Thoracic aorta (tissue), 2 donors: ENCODE results near the gene ATXN1L. TPM values are rescaled to one million over a fixed set of nuclear protein-coding genes. Genes with fewer than 3 reads are reported as not detected.
"Not testable (repeated sequence)": the region's sequence is repeated elsewhere in the genome, so short reads cannot be mapped to it uniquely, and the experiment has no call there.

Source experiments
- ATAC-seq: fragments of 150-250 bp; one replicate; pipeline ENCODE4 v1.8.0; 2017; ENCODE audit warnings: low read depth; ENCODE audit not compliant: insufficient number of reproducible peaks, low FRiP score
- DNase-seq: peaks from one replicate; pipeline ENCODE4 v3.0.0-alpha.2; 2020; ENCODE audit warnings: low spot score
- H3K27ac ChIP-seq, 2 donors: fragments of 200-600 bp; sonication (generic); 1 replicate in 1 of 2; 2 replicates in 1 of 2; pipeline ENCODE4 v1.5.1; 2016; ENCODE audit warnings: mild to moderate bottlenecking in 2 of 2, moderate library complexity in 2 of 2
- H3K27me3 ChIP-seq: fragments of 200-600 bp; sonication (generic); replicated peaks from 2 replicates; pipeline ENCODE4 v1.6.0; 2016; ENCODE audit warnings: mild to moderate bottlenecking; ENCODE audit not compliant: insufficient read depth
- H3K36me3 ChIP-seq: fragments of 200-600 bp; sonication (generic); one replicate; pipeline ENCODE4 v1.5.1; 2016
- H3K4me1 ChIP-seq, 2 donors: fragments of 200-600 bp; sonication (generic); 1 replicate in 1 of 2; 2 replicates in 1 of 2; pipeline versions ENCODE4 v1.5.1 to v1.6.0; 2016; ENCODE audit warnings: low read depth in 2 of 2, mild to moderate bottlenecking in 1 of 2; ENCODE audit not compliant: control insufficient read depth in 1 of 2
- H3K4me3 ChIP-seq: fragments of 200-600 bp; sonication (generic); 2 replicates; pipeline ENCODE4 v1.5.1; 2016; ENCODE audit warnings: mild to moderate bottlenecking
- H3K9me3 ChIP-seq: fragments of 200-600 bp; sonication (generic); 2 replicates; pipeline ENCODE4 v1.5.1; 2016
- CTCF ChIP-seq: fragments of 200-600 bp; sonication (generic); IDR thresholded peaks from one replicate; pipeline ENCODE4 v1.5.1; 2019; ENCODE audit warnings: antibody characterized with exemption
- total RNA-seq, 2 donors: library from RNA; depleted of rRNA; stranded (reverse); fragments of >200 nt; gene quantifications; one replicate each; pipeline versions ENCODE4 v1.1.0 to v1.2.3, GENCODE V29; 2016

The ATXN1L gene
- total RNA-seq, 2 donors from 2014 or later, result 36.3 to 36.5 TPM

GRCh38 chr16:71830359-71830758 is 15.4 kb upstream of the ATXN1L start:
- no peaks in the 10 kb centered on the region for H3K36me3 ChIP-seq
- H3K27ac ChIP-seq, result no peak overlapping the region
- no peaks in the 10 kb centered on the region for H3K27me3 ChIP-seq
- ATAC-seq (no peak), DNase-seq (no peak)
- TF ChIP-seq CTCF, result no peak
- H3K4me1 ChIP-seq, result no peaks in the 10 kb centered on the region
- H3K9me3 ChIP-seq, result no peaks in the 10 kb centered on the region
- no peak overlapping the region for H3K4me3 ChIP-seq

DNA sequence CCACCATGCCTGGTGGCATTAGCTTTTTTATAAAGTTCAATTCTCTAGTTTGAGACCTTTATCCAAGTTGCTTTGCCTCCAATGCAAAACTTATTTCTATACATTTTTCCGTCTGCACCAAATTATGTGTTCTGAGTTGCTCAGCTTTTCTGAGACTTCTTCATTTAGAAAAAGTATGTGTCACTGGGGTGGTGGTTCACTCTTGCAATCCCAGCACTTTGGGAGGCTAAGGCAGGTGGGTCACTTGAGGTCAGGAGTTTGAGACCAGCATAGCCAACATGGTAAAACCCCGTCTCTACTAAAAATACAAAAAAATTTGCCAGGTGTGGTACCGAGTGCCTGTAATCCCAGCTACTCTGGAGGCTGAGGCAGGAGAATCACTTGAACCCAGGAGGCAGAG is 14.1 kb upstream of the ATXN1L start:
- H3K4me1 ChIP-seq, H3K9me3 ChIP-seq, H3K36me3 ChIP-seq, DNase-seq, ATAC-seq, H3K27ac ChIP-seq, H3K27me3 ChIP-seq, H3K4me3 ChIP-seq: not testable (repeated sequence)

GRCh38 chr16:71832112-71832511 is 13.7 kb upstream of the ATXN1L start:
- DNase-seq, H3K36me3 ChIP-seq, H3K4me1 ChIP-seq, H3K27ac ChIP-seq, H3K27me3 ChIP-seq, H3K9me3 ChIP-seq, H3K4me3 ChIP-seq, ATAC-seq: not testable (repeated sequence)

DNA sequence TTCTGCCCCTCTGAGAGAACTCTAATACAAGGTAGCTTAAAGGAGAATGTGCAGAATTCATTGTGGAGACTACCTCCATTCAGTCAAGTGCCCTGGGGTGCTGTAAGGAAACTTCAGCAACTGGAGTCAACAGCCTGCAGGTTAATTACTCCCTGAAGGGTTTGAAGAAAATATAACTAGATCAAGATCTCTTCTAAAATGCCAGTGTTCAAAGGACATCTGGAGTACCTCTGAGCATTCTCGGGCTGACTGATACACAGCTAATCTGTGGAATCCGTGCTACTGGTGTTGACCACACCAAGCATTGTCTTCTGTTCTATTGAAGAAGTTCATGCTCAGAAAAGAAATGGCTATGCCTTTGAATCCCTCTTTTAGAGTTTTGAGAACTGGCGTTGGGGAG is 11.5 kb upstream of the ATXN1L start:
- Histone ChIP-seq H3K4me3 (no peak overlapping the region), H3K9me3 (no peaks in the 10 kb centered on the region), H3K4me1 (no peaks in the 10 kb centered on the region), H3K27me3 (no peaks in the 10 kb centered on the region), H3K36me3 (no peaks in the 10 kb centered on the region), H3K27ac (no peak overlapping the region)
- no peak for ATAC-seq
- no peak for DNase-seq
- no peak for TF ChIP-seq CTCF

- Histone ChIP-seq H3K27ac (no peak overlapping the region), H3K27me3 (no peaks in the 10 kb centered on the region), H3K4me3 (no peak overlapping the region), H3K36me3 (no peaks in the 10 kb centered on the region), H3K4me1 (no peaks in the 10 kb centered on the region), H3K9me3 (no peaks in the 10 kb centered on the region)
- no peak for ATAC-seq
- no peak for TF ChIP-seq CTCF
- no peak for DNase-seq
These were observed 8.6 kb upstream of the ATXN1L start for GRCh38 chr16:71837150-71837549.

DNA sequence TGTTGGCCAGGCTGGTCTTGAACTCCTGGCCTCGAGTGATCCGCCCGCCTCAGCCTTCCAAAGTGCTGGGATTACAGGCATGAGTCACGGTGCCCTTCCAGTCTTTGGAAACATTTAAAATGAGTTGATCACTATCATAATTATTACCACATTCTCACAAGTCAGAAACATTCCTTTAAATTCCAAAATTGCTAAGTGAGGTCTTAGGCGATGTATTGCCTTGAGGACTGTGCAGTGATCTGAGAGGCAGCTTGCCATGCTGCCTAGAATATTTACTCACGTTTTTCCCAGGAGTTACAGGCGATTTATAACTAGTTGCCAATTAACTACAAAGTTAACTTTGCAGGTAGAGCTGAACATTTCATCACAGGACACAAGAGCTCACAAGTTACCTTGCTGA is 5.7 kb upstream of the ATXN1L start:
- H3K27me3 ChIP-seq, result no peaks in the 10 kb centered on the region
- H3K36me3 ChIP-seq, result no peaks in the 10 kb centered on the region
- H3K4me1 ChIP-seq, result no peaks in the 10 kb centered on the region
- H3K9me3 ChIP-seq, result no peaks in the 10 kb centered on the region
- ATAC-seq, result no peak
- TF ChIP-seq CTCF, result no peak
- no peak overlapping the region for H3K4me3 ChIP-seq
- no peak for DNase-seq
- no peak overlapping the region for H3K27ac ChIP-seq
